Activated CD8-positive, alpha-beta T cell treated with anti-CD3 and anti-CD28 coated beads for 36 hours (primary cell): ENCODE data around the gene FNBP1L. TPM values are rescaled to one million over a fixed set of nuclear protein-coding genes. Genes with fewer than 3 reads are reported as not detected.

ENCODE experiments used
- ATAC-seq: fragments of 200-7000 bp; cut with Tn5 transposase; one replicate; pipeline ENCODE4 v1.10.0; 2021; ENCODE audit warnings: mild to moderate bottlenecking, moderate library complexity
- CTCF ChIA-PET: fragments of 350-600 bp; sonication (Branson Sonifier 250); formaldehyde crosslinking; loops from one replicate; lab custom pipeline; 2021; ENCODE audit warnings: antibody characterized with exemption; lab: Charles Lee
- POLR2A ChIA-PET: fragments of 350-600 bp; sonication (Branson Sonifier 250); formaldehyde crosslinking; loops from one replicate; lab custom pipeline; 2021; ENCODE audit warnings: antibody characterized with exemption; lab: Charles Lee
- DNase-seq: peaks from one replicate; pipeline ENCODE4 v3.0.0-alpha.2; 2020
- H3K27ac Mint-ChIP-seq: one replicate; pipeline ENCODE4 v1.8.0; 2021; ENCODE audit warnings: mild to moderate bottlenecking, mixed read lengths
- H3K27me3 Mint-ChIP-seq: one replicate; pipeline ENCODE4 v1.8.0; 2021; ENCODE audit warnings: mixed read lengths
- H3K36me3 Mint-ChIP-seq: one replicate; pipeline ENCODE4 v1.8.0; 2021; ENCODE audit warnings: low read depth, mixed read lengths
- H3K4me1 Mint-ChIP-seq: one replicate; pipeline ENCODE4 v1.8.0; 2021; ENCODE audit warnings: low read depth, mixed read lengths
- H3K4me3 Mint-ChIP-seq: one replicate; pipeline ENCODE4 v1.8.0; 2021; ENCODE audit warnings: mild to moderate bottlenecking, moderate library complexity, mixed read lengths
- H3K9me3 Mint-ChIP-seq: one replicate; pipeline ENCODE4 v1.8.0; 2021; ENCODE audit warnings: mixed read lengths
- CTCF ChIP-seq: fragments of 200-600 bp; IDR thresholded peaks from one replicate; pipeline ENCODE4 v1.8.0; 2022; ENCODE audit warnings: antibody characterized with exemption, mild to moderate bottlenecking
- intact Hi-C: fragments of 100-400 bp; cut with micrococcal nuclease; formaldehyde crosslinking; loops from one replicate; pipeline ENCODE4 v1.10.0; 2022
- total RNA-seq, 2 experiments: library from RNA; stranded (reverse); gene quantifications; one replicate each; pipeline ENCODE4 v1.2.3, GENCODE V29; 2021

The FNBP1L gene
- total RNA-seq, 2 experiments from 2014 or later = 0.20 to 0.25 TPM

GRCh38 chr1:93595266-93595665 is 147.3 kb downstream of the FNBP1L start:
- no peaks in the 10 kb centered on the region for H3K36me3 Mint-ChIP-seq
- DNase-seq = no peak
- CTCF ChIA-PET = interaction anchor here (1.4 kb wide), 2 partner anchors 12 to 34 kb away, joined by 4 read pairs; no protein-coding TSS in a partner anchor

GRCh38 chr1:93595743-93596142 is 147.8 kb downstream of the FNBP1L start:
- intact Hi-C loops = no loop called here
- ChIA-PET CTCF (no interaction called here), POLR2A (no interaction called here)
- H3K36me3 Mint-ChIP-seq = no peaks in the 10 kb centered on the region
- ATAC-seq = no peak
- H3K9me3 Mint-ChIP-seq = no peaks in the 10 kb centered on the region
- TF ChIP-seq CTCF = no peak
- DNase-seq = no peak
- H3K4me3 Mint-ChIP-seq = no peak overlapping the region
- H3K27ac Mint-ChIP-seq = no peak overlapping the region
- H3K4me1 Mint-ChIP-seq = peaks cover 12% of the 10 kb centered on the region
- peaks cover 1% of the 10 kb centered on the region for H3K27me3 Mint-ChIP-seq

More at GRCh38 chr1:93595266-93595665, 147.3 kb downstream of the FNBP1L start:
- Mint-ChIP-seq H3K27me3 (peaks cover 1% of the 10 kb centered on the region), H3K27ac (no peak overlapping the region), H3K4me1 (peaks cover 15% of the 10 kb centered on the region), H3K4me3 (no peak overlapping the region), H3K9me3 (no peaks in the 10 kb centered on the region)
- POLR2A ChIA-PET = no interaction called here
- no peak for ATAC-seq
- intact Hi-C loops = no loop called here
- TF ChIP-seq CTCF = no peak

GRCh38 chr1:93596329-93597089 is 148.6 kb downstream of the FNBP1L start:
- intact Hi-C loops = no loop called here
- Mint-ChIP-seq H3K27ac (no peak overlapping the region), H3K4me3 (no peak overlapping the region), H3K27me3 (peaks cover 1% of the 10 kb centered on the region), H3K4me1 (peaks cover 8% of the 10 kb centered on the region), H3K36me3 (no peaks in the 10 kb centered on the region), H3K9me3 (no peaks in the 10 kb centered on the region)
- no peak for ATAC-seq
- CTCF ChIA-PET = interaction anchor here (0.8 kb wide), 1 partner anchor 9 kb away, joined by 3 read pairs; no protein-coding TSS in a partner anchor
- TF ChIP-seq CTCF = no peak
- no peak for DNase-seq
- POLR2A ChIA-PET = no interaction called here

GRCh38 chr1:93597709-93598108 is 149.8 kb downstream of the FNBP1L start:
- no peak overlapping the region for H3K4me3 Mint-ChIP-seq
- no peak overlapping the region for H3K27ac Mint-ChIP-seq
- no peak for DNase-seq
- intact Hi-C loops = no loop called here
- ATAC-seq = no peak
- H3K36me3 Mint-ChIP-seq = no peaks in the 10 kb centered on the region
- no peaks in the 10 kb centered on the region for H3K9me3 Mint-ChIP-seq
- ChIA-PET POLR2A (no interaction called here), CTCF (no interaction called here)
- peaks cover 1% of the 10 kb centered on the region for H3K27me3 Mint-ChIP-seq
- H3K4me1 Mint-ChIP-seq = no peaks in the 10 kb centered on the region
- no peak for TF ChIP-seq CTCF

- Mint-ChIP-seq H3K36me3 (no peaks in the 10 kb centered on the region), H3K4me1 (no peaks in the 10 kb centered on the region), H3K27me3 (peaks cover 1% of the 10 kb centered on the region), H3K4me3 (no peak overlapping the region), H3K27ac (no peak overlapping the region), H3K9me3 (no peaks in the 10 kb centered on the region)
- ChIA-PET POLR2A (no interaction called here), CTCF (no interaction called here)
- no peak for TF ChIP-seq CTCF
- ATAC-seq (no peak), DNase-seq (no peak)
- intact Hi-C loops = no loop called here
Measured at GRCh38 chr1:93598396-93598795, 150.5 kb downstream of the FNBP1L start.
